HG03558 (cell line): ENCODE measurements around the gene DGAT2.
A peak's percentile ranks its signal among the peaks of the same experiment; 100 is the strongest.
"Not testable (repeated sequence)": the region's sequence is repeated elsewhere in the genome, so short reads cannot be mapped to it uniquely, and the experiment has no call there.

ENCODE experiments used
- ATAC-seq: cut with Tn5 transposase; IDR thresholded peaks from one replicate; pipeline ENCODE4 v1.9.1; 2021; ENCODE audit warnings: moderate number of reproducible peaks; ENCODE audit not compliant: unreplicated experiment; ENCODE audit errors: extremely low read depth

DGAT2 gene

DNA sequence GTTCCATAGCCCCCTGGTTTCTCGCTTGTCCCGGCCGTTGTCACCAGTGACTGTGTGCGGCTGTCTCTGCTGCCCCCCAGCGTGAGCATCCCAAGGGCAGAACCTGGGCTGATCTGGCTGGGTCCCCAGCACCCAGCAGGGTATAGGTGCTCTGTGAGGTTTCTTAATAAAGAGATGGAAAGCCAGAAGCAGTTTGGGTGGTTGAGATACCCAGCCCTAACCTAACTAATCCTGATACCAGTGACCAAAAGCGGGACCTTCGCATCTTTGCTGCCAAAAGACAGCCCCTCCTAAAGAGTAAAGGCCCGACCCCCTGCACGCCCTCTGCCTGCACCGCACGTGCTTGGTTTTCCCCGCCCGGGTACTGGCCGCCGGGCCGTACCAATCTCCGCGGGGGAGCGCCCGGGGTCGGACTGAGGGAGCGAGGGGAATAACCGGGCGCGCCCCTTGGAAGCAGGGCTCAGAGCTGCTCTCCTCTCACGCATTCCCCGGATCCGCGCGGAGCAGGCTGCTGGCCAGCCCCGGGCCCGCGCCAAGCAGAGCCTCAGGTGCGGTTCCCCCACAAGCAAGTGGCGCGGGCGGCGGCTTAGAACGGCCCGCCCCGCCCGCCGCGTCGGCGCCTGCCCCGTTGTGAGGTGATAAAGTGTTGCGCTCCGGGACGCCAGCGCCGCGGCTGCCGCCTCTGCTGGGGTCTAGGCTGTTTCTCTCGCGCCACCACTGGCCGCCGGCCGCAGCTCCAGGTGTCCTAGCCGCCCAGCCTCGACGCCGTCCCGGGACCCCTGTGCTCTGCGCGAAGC is at the start of gene DGAT2:
TSS of gene DGAT2 (plus strand) at position 667 of the 797 bp plus-strand sequence. CDS start 214 bp downstream, outside the sequence.
- ATAC-seq = peak; percentile 37

DNA sequence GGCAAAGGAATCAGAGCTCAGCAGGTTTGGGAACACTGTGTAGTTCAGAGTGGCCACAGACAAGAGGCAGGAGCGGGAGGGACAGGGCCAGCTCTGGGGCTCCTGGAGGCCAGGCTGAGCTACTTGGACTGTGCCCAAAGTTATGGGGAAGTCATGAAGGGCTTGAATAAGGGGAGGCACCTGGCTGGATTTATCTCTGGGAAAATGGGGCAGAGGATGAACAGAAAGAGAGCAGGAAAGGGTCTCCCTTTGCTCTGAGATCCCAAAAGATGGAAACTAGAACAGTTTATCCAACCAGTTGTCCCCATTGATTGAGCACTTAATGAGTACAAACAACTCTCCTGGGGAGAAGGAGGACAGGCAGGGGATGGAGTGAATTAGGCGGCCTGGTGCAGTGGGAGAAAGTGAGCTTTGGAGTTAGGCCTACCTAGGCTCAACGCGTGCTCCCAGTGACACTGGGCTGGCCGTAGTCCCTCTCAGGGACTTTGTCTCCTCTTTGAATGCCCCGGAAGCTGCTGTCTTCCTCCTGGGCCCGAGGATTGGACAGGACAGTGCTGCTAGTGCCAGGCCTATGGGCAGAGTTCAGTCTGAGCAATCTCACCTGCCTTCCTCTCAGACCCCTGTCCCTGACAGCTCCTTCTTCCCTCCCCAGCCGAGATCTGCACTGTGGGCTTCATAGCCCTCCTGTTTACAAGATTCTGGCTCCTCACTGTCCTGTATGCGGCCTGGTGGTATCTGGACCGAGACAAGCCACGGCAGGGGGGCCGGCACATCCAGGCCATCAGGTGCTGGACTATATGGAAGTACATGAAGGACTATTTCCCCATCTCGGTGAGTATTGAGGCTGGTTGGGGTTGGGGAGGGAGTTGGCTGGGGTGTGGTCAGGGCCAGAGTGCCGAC is 49.0 kb upstream of the DGAT2 start:
- no peak for ATAC-seq

- ATAC-seq = no peak
Measured at GRCh38 chr11:75720639-75721038, 47.9 kb upstream of the DGAT2 start.

- ATAC-seq = no peak
Measured at GRCh38 chr11:75721852-75722668, 46.5 kb upstream of the DGAT2 start.

GRCh38 chr11:75722669-75723042 is 45.9 kb upstream of the DGAT2 start:
- no peak for ATAC-seq

- ATAC-seq = no peak
Measured at GRCh38 chr11:75725547-75726320, 42.8 kb upstream of the DGAT2 start.

- no peak for ATAC-seq
Measured at GRCh38 chr11:75728992-75729391, 39.6 kb upstream of the DGAT2 start.

- ATAC-seq = no peak
Measured at GRCh38 chr11:75731095-75731494, 37.5 kb upstream of the DGAT2 start.

DNA sequence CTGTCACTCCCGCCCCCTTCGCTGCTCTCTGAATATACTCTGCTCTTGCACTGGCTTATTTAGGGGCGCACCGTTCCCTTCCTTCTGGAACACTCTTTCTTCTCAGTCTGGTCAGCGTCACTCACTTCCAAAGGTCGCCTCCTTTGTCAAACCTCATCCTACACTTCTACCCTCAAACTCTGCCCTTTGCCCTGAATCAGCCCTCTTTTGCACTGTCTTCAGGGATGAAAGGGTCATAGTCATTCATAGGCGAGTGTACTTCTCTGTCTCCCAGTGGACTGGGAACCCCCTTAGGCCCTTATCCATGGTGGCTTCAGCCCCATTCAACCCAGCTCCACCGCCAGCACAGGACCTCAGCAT is 35.5 kb upstream of the DGAT2 start:
- ATAC-seq = no peak

DNA sequence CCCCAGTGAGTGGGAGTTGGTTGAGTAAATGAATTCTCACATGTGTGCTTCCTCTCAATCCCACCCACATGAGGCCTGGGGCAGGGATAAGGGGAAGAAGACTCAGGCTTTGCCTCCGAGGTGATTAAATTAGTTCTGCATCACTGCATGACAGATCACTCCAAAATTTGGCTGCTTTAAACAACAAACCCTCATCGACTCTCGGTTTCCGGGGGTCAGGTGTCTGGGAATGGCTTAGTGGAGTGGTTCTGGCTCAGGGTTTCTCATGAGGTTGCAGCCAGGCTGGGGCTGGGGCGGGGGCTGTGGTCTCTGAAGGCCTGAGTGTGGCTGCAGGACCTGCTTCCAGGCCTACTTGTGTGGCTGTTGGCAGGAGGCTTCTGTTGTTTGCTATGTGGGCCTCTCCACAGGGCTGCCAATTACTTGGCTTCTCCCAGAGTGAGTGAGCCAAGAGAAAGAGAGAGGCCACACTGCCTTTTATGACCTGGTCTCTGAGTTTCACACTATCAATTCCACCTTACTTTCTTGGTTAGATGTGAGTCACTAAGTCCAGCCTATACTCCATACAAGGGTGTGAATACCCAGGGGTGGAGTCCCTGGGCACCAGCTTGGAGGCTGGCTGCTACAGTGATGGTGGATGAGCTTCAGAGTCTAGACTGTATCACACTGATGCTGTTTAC is 35.0 kb upstream of the DGAT2 start:
- no peak for ATAC-seq

DNA sequence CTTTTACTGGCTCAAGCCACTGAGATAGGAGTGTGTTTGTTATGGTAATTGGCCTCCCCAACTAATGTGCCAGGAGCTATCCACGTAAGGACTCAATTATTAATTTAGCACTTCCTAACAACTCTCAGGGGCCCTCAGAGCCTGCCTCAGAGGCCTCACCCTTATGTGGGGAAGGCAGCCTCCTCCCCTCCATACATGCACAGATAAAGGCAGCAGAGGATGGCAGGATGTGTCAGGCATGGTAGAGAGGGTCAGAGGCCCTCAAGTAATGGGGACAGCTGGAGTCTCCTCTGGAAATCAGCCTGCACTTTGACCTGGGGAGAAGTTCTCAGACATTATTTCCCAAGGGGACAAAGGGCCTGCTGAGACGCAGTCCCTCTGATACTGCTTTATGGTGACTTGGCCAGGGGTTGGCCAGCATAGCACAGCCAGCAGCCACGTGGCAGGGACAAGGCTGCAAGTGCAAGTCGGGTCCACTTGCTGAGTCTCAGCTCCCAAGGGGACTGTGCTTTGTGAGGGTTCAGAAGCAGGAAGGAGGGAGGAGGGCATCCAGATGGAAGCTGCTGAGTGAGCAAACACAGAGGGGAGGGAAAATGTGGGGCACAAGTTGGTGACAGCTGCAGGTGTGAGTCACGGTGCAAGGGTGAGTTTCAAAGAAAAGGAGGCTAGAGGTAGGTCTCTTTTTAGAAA is 33.9 kb upstream of the DGAT2 start:
- no peak for ATAC-seq

GRCh38 chr11:75735181-75735845 is 33.3 kb upstream of the DGAT2 start:
- no peak for ATAC-seq

DNA sequence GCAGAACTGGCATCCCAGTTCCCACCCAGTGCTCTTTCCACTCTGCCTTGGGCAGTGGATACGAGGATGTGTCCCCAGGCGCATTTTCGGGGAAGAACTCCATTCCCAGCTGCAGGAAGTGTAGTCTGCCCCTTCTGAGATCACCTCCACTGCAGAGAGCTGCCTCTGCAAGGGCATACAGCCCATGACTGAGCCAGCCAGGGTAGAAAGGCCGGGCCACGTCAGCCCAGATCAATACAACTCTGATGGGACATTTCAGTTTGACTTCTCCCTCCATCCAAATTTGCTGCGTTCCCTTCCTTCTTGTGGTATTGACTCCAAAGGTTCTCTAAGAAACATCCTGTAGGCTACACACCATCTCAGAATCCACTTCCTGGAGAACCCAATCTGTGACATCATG is 31.3 kb upstream of the DGAT2 start:
- ATAC-seq = no peak

DNA sequence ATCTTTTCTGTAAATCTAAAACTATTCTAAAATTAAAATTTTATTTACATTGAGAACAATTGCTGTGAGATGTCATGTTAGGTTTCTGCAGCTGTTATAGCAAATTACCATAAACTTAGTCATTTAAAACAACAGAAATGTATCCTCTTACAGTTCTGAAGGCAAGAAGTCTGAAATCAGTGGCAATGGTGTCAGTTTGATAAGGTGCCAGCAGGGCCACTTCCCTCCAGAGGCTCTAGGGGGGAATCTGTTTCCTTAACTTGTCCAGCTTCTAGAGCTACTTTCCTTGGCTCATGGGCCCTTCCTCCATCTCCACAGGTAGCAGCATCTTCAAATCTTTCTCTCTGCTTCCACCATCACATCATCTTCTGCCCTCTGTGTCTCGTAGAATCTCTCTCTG is 27.9 kb upstream of the DGAT2 start:
- ATAC-seq = no peak

GRCh38 chr11:75743159-75743558 is 25.4 kb upstream of the DGAT2 start:
- ATAC-seq = not testable (repeated sequence)

DNA sequence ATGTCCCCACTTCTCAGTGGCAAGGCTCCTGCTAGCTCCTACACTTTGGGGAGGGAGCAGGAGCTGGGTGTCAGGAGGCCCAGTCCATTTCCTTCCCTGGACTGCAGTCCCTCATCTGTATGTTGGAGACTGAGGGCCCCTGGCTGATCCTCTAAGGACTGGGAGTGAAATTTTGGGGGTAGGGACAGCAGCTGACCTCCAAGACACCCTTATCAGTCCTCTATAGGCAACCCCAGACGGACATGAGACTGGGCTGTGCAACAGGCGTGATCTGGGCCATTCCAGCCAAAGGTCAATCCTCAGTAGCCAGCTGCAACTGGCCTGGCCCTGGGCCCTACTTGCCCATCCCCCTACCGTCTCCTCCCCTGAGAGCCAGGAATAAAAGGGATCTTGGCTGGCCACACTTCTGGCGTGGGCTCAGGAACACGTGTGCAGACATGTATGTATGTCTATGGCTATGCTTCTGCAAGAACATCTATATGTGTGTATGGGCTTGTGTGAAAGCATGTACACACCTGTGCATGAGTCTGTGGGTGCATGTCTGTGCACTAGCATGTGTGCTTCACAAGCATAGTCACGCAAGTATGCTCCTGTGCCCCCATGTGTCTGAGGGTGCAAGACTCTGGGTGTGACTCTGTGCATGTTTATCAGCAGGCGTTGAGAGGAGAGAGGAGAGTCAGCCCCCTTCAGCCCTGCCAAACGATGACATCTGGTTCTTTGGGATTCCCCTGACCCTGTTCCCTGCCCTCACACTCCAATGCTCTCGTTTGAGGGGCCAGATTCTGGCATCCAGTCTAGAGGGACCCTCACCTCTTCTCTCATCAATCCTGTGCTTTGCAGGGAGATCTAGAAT is 24.6 kb upstream of the DGAT2 start:
- ATAC-seq = no peak

GRCh38 chr11:75745807-75746206 is 22.8 kb upstream of the DGAT2 start:
- ATAC-seq = no peak
